GM19455 (cell line): ENCODE data around the gene TMIE.
"Not testable (repeated sequence)": the region's sequence is repeated elsewhere in the genome, so short reads cannot be mapped to it uniquely, and the experiment has no call there.

ENCODE experiments used
- ATAC-seq: cut with Tn5 transposase; IDR thresholded peaks from one replicate; pipeline ENCODE4 v1.9.1; 2021; ENCODE audit not compliant: unreplicated experiment

TMIE gene

DNA sequence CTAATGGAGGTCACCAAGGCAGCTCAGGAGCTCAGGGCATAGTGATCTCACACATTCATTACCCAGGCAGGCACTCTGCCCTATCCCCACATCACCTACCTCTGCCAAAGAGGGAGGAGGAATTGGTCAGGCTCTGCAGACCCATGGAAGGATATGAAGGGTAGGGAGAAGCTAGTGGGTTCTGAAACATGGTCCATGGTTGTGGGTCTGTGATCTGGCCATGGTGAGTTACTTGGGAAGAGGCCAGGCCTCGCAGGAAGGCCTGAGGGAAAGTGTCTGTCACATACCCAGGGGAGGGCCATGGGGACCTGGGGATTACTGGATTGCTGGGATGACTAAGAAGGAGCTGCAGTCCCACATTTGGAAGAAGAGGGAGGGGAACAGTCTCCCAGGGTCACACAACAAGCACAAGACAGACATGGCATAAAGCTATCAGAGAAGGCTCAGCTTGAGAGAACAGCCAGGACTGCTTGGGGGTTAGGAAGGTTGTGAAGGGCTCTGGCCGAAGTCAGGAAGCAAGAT, 17.9 kb downstream of the TMIE start:
- no peak for ATAC-seq

- ATAC-seq = no peak
These were observed 18.6 kb downstream of the TMIE start for GRCh38 chr3:46719735-46720271.

- ATAC-seq = no peak
These were observed 19.8 kb downstream of the TMIE start for GRCh38 chr3:46721009-46721408.

GRCh38 chr3:46722443-46722842, 21.3 kb downstream of the TMIE start:
- no peak for ATAC-seq

DNA sequence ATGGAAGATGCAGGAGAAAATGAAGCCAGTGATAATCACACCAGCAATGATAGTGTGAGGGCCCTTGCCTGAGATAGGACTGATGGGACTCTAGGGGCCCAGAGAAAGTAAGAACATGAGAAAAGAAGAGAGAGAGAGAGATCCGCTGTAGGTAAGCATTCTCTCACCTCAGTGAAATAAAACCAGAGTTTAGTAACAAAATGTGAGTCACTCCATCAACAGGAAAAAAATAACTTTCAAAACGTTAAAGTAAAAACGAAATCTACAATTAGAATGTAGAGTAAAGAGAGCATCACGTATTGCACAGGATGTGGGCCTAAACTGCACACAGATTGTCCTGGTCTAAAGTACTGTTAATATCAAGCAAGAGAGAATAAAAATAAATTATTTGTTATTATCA, 23.2 kb downstream of the TMIE start:
- ATAC-seq = no peak

DNA sequence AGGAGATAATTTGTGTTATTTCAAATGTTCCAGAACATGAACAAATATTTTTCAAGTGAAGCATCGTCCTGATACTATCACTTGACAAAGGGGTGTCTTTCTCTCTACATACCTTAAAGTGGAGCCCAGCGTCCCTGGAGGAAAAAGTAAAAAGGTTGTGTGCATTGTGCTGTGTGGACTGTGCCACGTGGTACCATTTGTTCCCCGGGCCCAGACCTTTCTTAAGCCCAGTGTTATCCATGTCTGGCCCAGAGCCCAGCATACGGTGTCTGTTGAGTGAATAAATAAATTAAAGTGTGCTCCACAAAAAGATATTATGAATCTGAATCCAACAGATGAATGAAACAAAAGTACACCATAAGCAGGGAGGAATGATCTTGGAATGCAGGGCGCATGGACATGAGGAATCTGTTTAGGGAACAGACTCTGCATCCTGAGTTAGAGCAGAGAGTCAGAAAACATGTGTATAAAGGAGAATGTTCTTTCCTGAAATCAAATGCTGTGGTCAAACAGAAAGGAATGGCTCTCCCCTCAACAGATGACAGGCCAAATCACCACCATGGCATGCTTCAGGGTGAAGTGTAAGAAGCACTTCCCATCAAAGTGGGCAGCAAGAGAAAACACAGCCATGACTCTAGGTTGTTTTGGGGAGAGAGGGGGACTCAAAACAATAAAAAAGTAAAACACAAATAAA, 24.6 kb downstream of the TMIE start:
- ATAC-seq = no peak

- no peak for ATAC-seq
These were observed 27.8 kb downstream of the TMIE start for GRCh38 chr3:46729038-46729437.

DNA sequence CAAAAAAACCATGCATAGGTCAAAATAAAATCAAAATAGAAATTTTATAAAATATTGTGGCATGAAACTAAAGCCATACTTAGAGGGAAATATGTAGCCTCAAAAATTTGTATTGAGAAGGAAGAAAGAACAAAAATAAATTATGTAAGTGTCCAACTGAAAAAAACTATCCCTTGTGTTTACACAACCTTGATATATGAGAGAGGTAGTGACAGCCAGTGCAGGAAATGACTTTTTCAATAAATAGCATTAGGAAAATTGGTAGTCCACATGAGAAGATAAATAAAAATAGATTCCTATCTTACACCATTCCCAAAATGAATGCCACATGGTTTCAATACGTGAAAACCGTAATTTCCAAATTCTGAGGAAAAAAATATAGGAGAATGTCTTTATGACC, 29.6 kb downstream of the TMIE start:
- no peak for ATAC-seq

DNA sequence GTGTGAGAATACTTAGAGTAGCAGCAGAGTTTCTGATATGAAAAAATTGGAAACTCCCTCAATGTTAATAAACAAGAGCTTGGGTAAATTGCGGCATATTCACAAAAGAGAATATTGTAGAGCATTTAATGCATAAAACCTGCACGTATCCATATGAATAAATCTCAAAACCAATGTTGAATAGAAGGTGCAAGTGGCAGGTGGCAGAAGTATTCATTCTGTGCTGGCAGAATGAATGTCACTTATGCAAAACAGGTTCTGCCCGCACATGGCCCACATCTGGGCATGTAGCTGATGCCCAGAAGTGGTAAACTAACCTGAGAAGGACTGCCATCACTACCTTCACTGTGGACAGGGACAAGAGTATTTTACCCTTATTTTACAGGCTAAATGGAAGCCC, 30.6 kb downstream of the TMIE start:
- no peak for ATAC-seq

DNA sequence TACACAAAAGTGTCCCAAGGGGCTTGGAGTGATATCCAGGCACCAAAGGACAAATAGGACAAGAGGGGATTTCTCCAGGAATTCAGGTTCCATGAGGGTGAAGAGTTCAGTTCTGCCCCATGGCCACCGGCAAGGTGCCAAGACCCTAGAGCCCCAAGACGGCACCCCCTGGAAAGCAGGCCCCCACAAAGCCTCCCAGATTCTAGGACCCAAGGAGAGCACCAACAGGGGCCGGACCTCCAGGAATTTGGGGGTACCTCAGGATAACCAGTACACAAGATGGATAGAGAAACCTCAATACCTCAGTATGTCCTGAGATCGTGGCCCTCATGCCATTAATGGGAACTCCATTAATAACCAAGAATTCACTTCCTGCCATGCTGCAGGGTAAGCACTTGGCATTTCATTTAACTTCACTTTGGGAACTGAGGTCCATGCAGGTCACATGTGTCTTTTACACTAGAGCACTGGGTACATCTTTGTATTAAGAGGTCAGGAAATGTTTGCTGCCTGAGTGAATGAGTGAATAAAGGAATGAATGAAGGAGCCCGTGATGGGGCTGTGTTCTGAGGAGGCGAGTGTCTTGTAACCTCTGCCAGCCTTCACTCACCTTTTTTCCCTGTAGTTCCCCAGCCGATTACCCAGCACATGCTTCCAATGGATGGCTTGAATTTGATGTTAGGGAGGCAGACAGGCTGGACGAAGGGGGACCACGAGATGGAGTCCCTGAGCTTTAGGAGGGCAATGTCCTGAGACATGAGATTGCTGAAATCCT, 32.0 kb downstream of the TMIE start:
- ATAC-seq = no peak

DNA sequence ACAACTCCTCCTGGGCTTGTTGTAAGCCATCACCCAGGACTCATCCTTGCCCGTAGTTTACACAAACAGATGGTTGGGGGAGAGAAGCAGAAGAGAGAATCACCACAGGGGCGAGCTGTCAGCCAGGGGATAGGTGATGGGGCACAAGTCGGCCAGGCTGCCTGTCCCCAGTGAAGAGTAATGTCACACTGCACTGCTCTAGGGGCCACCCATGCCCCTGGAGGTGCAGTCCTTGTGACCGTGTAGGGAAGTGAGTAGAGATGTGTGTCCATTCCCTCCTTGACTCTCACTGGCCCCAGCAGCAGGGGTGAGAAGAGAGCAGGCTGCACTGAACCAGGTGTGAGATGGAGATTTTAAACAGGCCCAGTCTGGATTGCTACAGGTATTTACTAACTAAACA, 33.6 kb downstream of the TMIE start:
- no peak for ATAC-seq

- ATAC-seq = no peak
These were observed 35.0 kb downstream of the TMIE start for GRCh38 chr3:46736006-46736872.

DNA sequence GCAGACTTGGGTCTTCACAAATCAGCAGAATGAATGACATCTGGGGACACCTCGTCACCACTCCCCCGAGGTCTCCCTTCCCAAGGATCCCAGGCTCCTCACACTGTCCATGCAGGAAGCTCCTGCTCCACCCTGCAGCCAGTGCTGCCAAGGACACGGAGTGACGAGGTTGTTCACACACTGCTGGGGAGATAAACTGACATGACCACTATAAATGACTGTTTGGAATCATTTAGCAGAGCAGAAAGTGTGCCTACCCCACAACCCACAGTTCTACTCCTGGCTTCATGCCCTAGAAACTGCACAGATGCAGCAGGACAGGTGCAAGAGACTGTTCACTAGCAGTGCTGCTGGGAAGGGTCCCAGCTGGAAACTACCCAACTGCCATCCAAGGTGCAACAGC, 36.1 kb downstream of the TMIE start:
- no peak for ATAC-seq

- ATAC-seq = not testable (repeated sequence)
These were observed 38.4 kb downstream of the TMIE start for GRCh38 chr3:46739565-46739964.

- no peak for ATAC-seq
These were observed 41.9 kb downstream of the TMIE start for GRCh38 chr3:46742992-46743585.

- ATAC-seq = no peak
These were observed 45.5 kb downstream of the TMIE start for GRCh38 chr3:46746711-46747110.

DNA sequence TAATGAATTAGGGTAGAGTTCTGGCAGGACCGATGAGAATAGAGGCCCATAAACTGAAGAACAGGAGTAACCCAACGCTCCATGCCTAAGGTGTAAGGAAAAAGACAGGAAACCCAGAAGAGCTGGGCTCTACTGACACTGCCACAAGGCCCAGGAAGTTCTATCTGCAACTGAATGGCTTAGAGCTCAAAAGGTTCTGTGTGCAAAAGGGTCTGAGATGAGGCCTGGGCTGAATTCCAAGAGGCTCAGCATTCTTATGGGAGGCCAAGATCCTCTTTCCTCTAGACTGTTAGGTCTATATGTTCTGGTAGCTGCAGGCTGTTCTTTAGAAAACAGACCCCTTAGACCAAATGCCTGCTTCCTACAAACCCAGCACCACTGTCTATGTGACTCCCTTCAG, 47.0 kb downstream of the TMIE start:
- ATAC-seq = no peak

DNA sequence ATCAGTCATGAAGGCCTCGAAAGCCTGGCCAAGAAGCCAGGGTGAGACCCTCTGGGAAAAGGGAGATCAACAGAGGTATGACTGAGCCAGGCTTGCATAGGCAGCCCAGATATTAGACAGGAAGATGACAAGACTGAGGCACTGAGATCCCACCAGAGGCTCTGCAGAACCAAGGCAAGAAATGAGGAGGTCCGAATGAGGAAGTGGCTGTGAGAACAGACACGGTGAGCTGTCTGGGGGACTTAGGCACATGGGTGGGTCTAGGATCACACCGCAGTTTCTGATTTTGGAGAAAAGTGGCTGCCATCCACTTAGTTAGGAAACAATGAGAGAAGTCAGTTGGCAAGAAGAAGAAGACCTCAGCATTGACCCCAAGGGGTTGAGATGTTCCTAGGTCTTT, 47.9 kb downstream of the TMIE start:
- ATAC-seq = no peak

GRCh38 chr3:46750555-46751038, 49.4 kb downstream of the TMIE start:
- no peak for ATAC-seq

DNA sequence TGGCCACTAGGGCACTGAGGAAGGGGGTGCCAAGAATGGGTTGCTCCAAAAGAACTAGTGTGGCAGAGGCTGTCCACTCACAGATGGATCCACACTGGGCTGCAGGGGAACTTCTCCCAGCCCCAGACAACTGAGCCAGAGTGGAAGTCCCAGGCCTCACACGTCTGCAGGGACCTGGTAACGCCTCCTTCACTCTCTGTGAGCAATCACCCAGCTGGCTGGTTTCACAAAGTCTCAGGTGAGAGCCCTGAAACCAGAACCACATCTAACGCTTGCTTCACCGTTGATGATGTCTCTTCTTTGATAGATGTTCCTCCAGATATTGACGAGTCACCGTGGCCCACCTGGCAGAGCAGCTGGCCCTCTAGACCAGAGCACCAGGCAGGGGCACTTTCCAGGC, 51.9 kb downstream of the TMIE start:
- ATAC-seq = not testable (repeated sequence)

GRCh38 chr3:46755646-46756045, 54.5 kb downstream of the TMIE start:
- ATAC-seq = no peak
